Spleen (tissue), 7 donors: ENCODE data around the gene DYSF.

Source experiments
- CTCF ChIP-seq, 11 experiments: fragments of 200-600 bp in 7 of 11; fragments of 450-650 bp in 4 of 11; sonication (generic) in 4 of 11; IDR thresholded peaks in 8 of 11; conservative IDR thresholded peaks in 3 of 11; 1 replicate in 7 of 11; 2 replicates in 4 of 11; pipeline versions ENCODE4 v1.4.0 to v1.8.0; 2016 to 2021; ENCODE audit warnings: antibody characterized with exemption in 11 of 11, inconsistent platforms in 4 of 11, mild to moderate bottlenecking in 1 of 11
- POLR2AphosphoS5 ChIP-seq, 3 donors: sonication (generic); formaldehyde crosslinking; IDR thresholded peaks; one replicate each; pipeline ENCODE4 v1.5.1; 2017; ENCODE audit warnings: antibody characterized with exemption in 3 of 3
- donor health status: DM: no; HTN: no; CAD: no; lungs with moderate emphysema.
- donor health status: DM: no; HTN: no; CAD: no.
- donor health status: DM: no; HTN: no; CAD: no.

- TF ChIP-seq POLR2AphosphoS5 (IDR thresholded peaks at IDR 0.05) (no peak), CTCF (IDR thresholded peaks at IDR 0.05 in 8 of 11, conservative IDR thresholded peaks at IDR 0.05 in 3 of 11) (no peak)
These were observed 181.2 kb downstream of the DYSF start for GRCh38 chr2:71634567-71634966.
